ENCODE results near the gene PLEKHH1.

The PLEKHH1 gene

GRCh38 chr14:67549734-67550133 is 16.6 kb downstream of the PLEKHH1 start:
- H3K36me3 ChIP-seq, result no peaks in the 10 kb centered on the region
- no peaks in the 10 kb centered on the region for H3K4me1 ChIP-seq
- no peak for TF ChIP-seq CTCF (IDR thresholded peaks at IDR 0.05; ENCODE audit: low read depth, low read length)
- H3K9me3 ChIP-seq, result no peaks in the 10 kb centered on the region
- DNase-seq, result no peak
- H3K4me3 ChIP-seq (ENCODE audit: low read depth, low read length), result no peak overlapping the region
- H3K27me3 ChIP-seq, result no peaks in the 10 kb centered on the region

- no peaks in the 10 kb centered on the region for H3K27me3 ChIP-seq
- no peaks in the 10 kb centered on the region for H3K4me1 ChIP-seq
- no peaks in the 10 kb centered on the region for H3K36me3 ChIP-seq
- no peak for TF ChIP-seq CTCF (IDR thresholded peaks at IDR 0.05; ENCODE audit: low read depth, low read length)
- no peaks in the 10 kb centered on the region for H3K9me3 ChIP-seq
- no peak for DNase-seq
- H3K4me3 ChIP-seq (ENCODE audit: low read depth, low read length), result no peak overlapping the region
Observed at GRCh38 chr14:67551123-67551522, 18.0 kb downstream of the PLEKHH1 start.

GRCh38 chr14:67551940-67552339 is 18.9 kb downstream of the PLEKHH1 start:
- peaks cover 1% of the 10 kb centered on the region; the same call in 1 of the 2 replicates for H3K4me1 ChIP-seq
- no peaks in the 10 kb centered on the region for H3K27me3 ChIP-seq
- no peak for DNase-seq
- no peak for TF ChIP-seq CTCF (IDR thresholded peaks at IDR 0.05; ENCODE audit: low read depth, low read length)
- no peaks in the 10 kb centered on the region for H3K36me3 ChIP-seq
- H3K4me3 ChIP-seq (ENCODE audit: low read depth, low read length), result no peak overlapping the region
- no peaks in the 10 kb centered on the region for H3K9me3 ChIP-seq

- Histone ChIP-seq H3K27me3 (no peaks in the 10 kb centered on the region), H3K9me3 (no peaks in the 10 kb centered on the region), H3K4me1 (peaks cover 5% of the 10 kb centered on the region; the same call in 1 of the 2 replicates), H3K4me3 (ENCODE audit: low read depth, low read length) (no peak overlapping the region), H3K36me3 (no peaks in the 10 kb centered on the region)
- no peak for DNase-seq
- TF ChIP-seq CTCF (IDR thresholded peaks at IDR 0.05; ENCODE audit: low read depth, low read length), result no peak
Observed at GRCh38 chr14:67553547-67553946, 20.5 kb downstream of the PLEKHH1 start.

GRCh38 chr14:67554341-67554740 is 21.3 kb downstream of the PLEKHH1 start:
- no peaks in the 10 kb centered on the region for H3K27me3 ChIP-seq
- H3K4me1 ChIP-seq, result peaks cover 5% of the 10 kb centered on the region; the same call in 1 of the 2 replicates
- no peaks in the 10 kb centered on the region for H3K9me3 ChIP-seq
- no peaks in the 10 kb centered on the region for H3K36me3 ChIP-seq
- DNase-seq, result no peak
- TF ChIP-seq CTCF (IDR thresholded peaks at IDR 0.05; ENCODE audit: low read depth, low read length), result no peak
- no peak overlapping the region for H3K4me3 ChIP-seq (ENCODE audit: low read depth, low read length)

GRCh38 chr14:67555518-67556090 is 22.5 kb downstream of the PLEKHH1 start:
- Histone ChIP-seq H3K4me3 (ENCODE audit: low read depth, low read length) (no peak overlapping the region), H3K4me1 (peaks cover 5% of the 10 kb centered on the region; the same call in 1 of the 2 replicates), H3K9me3 (no peaks in the 10 kb centered on the region), H3K27me3 (no peaks in the 10 kb centered on the region), H3K36me3 (no peaks in the 10 kb centered on the region)
- no peak for TF ChIP-seq CTCF (IDR thresholded peaks at IDR 0.05; ENCODE audit: low read depth, low read length)
- no peak for DNase-seq
